ENCODE results near the gene USF3.

The USF3 gene

GRCh38 chr3:113673593-113673992 lies 22.8 kb downstream of the USF3 start:
- no peak for DNase-seq (ENCODE audit: low read depth)
- no peak for TF ChIP-seq CTCF (IDR thresholded peaks at IDR 0.05; ENCODE audit: control insufficient read depth, insufficient read depth, low read depth, low read length, missing control alignments)
- H3K4me3 ChIP-seq (ENCODE audit: control insufficient read depth, low read depth, low read length), result no peak overlapping the region

DNA sequence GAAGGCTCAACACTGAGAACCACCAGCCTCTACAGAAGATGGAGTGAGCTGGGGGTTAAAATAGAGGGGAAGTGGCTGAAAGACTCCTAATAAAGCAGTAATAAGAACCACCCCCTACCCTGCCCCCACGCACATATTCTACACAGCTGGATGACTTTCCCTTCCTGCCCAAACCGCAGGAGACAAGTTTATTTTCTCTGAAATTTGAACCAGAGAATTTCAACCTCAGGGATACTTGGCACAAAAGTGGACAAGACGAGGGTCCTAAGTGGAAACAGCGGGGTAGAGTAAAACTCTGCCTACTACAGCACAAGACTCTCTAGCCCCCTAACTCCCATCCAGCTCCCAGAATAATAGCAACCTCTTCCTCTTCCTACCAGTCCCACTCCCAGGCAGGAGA lies 28.4 kb downstream of the USF3 start:
- H3K4me3 ChIP-seq (ENCODE audit: control insufficient read depth, low read depth, low read length), result no peak overlapping the region
- TF ChIP-seq CTCF (IDR thresholded peaks at IDR 0.05; ENCODE audit: control insufficient read depth, insufficient read depth, low read depth, low read length, missing control alignments), result no peak
- DNase-seq (ENCODE audit: low read depth), result no peak

DNA sequence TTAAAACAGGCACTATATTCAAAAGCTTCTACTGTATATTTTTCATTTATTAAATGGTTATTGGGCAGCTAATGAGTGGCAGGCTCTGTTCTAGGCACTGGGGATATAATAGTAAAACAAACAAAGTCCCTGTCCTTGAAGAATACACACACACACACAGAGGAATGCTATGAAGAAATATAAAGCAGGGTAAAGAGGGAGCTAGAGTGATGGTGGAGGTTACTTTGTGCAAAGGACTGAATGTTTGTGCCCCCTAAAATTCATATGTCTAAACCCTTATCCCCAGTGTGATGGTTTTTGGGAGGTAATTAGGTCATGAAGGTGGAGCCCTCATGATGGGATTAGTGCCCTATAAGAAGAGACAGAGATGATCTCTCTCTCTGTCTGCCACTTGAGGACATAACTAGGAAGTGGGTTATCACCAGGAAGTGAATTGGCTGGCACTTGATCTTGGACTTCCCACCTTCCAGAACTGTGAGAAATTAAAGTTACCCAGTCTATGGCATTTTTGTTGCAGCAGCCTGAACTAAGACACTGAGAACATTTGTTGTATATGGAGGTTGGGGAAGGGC lies 31.8 kb downstream of the USF3 start:
- DNase-seq (ENCODE audit: low read depth), result no peak
- H3K4me3 ChIP-seq (ENCODE audit: control insufficient read depth, low read depth, low read length), result no peak overlapping the region
- TF ChIP-seq CTCF (IDR thresholded peaks at IDR 0.05; ENCODE audit: control insufficient read depth, insufficient read depth, low read depth, low read length, missing control alignments), result no peak

DNA sequence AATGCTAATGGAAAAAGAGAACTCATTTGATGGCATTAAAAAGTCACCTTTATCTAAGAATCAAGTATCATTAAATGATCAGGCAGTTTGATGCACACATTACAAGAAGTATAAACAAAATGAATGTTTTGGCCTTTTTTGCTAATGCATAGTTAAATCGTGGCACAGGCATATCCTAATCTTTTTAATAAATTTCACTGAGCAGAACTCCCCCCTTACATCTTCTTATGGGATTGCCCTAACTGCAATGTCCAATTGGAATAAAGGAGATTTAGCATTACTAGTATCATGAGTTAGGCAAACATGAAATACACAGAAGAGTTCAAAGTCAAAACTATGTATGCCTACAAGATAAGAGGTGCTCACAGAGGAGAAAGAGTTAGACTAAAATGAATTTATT lies 32.7 kb downstream of the USF3 start:
- no peak for TF ChIP-seq CTCF (IDR thresholded peaks at IDR 0.05; ENCODE audit: control insufficient read depth, insufficient read depth, low read depth, low read length, missing control alignments)
- H3K4me3 ChIP-seq (ENCODE audit: control insufficient read depth, low read depth, low read length), result no peak overlapping the region
- DNase-seq (ENCODE audit: low read depth), result no peak

DNA sequence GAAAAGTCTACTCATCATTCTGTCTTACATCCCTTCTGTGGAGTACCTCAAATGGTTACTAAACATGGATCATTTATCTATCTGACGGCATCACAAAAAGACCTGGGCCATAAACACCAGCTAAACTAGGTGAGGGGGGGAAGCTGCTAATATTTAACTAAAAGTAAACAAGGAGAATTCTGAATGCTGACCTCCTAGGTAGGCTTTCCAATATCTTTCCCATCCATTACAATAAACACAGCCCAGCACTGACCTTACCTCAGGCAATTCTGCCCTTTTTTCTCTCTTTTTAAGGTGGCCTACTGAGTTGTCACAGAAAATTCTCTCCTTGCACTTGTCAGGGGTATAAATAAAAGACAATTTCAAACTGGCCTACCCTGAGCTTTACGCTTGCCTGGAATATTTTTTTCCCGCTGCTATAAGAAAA lies 33.1 kb downstream of the USF3 start:
- no peak for DNase-seq (ENCODE audit: low read depth)
- H3K4me3 ChIP-seq (ENCODE audit: control insufficient read depth, low read depth, low read length), result no peak overlapping the region
- TF ChIP-seq CTCF (IDR thresholded peaks at IDR 0.05; ENCODE audit: control insufficient read depth, insufficient read depth, low read depth, low read length, missing control alignments), result no peak

DNA sequence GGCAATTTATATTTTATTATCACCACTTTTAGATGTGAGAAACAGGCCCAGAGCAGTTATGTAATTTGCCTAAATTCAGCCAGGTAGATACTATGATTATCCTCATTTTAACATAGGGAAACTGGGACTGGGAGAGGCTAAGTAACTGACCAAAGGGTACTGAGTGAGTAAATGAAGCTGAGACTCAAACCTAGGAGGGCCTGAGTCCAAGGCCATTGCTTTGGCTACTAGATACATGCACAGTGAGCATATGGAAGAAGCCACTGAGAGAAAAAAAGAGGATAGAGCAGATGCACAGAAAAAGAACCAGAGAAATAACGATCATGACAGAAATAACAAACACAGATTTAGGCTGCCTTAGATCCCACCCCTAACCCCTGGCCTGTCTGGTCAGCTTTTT lies 33.6 kb downstream of the USF3 start:
- no peak for DNase-seq (ENCODE audit: low read depth)
- no peak for TF ChIP-seq CTCF (IDR thresholded peaks at IDR 0.05; ENCODE audit: control insufficient read depth, insufficient read depth, low read depth, low read length, missing control alignments)
- H3K4me3 ChIP-seq (ENCODE audit: control insufficient read depth, low read depth, low read length), result no peak overlapping the region

DNA sequence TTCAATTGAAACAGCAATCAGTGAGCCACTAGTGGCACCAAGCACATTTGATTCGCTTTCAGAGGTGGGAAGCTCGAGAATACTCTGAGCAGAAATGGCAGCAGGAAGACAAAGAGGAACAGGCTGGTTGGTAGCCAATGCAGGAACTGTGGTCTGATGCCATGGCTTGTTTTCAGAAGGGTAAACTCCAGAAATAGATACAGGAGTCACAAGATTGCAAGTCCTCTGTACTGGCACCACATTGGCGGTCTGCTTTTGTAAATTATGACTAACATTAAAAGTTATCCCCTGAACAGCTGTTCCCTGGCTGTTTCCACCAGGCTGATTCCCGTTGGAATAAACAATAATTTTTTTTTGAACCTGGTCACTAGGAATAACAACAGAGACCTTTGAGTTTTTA lies 35.5 kb downstream of the USF3 start:
- no peak for DNase-seq (ENCODE audit: low read depth)
- H3K4me3 ChIP-seq (ENCODE audit: control insufficient read depth, low read depth, low read length), result no peak overlapping the region
- TF ChIP-seq CTCF (IDR thresholded peaks at IDR 0.05; ENCODE audit: control insufficient read depth, insufficient read depth, low read depth, low read length, missing control alignments), result no peak

Measured in AG09309 (cell line).